Right lobe of liver (tissue), 4 donors: ENCODE data around the gene THBS3.

ENCODE experiments used
- CTCF ChIP-seq, 4 donors: fragments of 200-600 bp in 3 of 4; fragments of 450-650 bp in 1 of 4; IDR thresholded peaks; one replicate each; pipeline versions ENCODE4 v1.5.1 to v1.8.0; 2016 to 2022; ENCODE audit warnings: antibody characterized with exemption in 4 of 4, mild to moderate bottlenecking in 2 of 4
- POLR2A ChIP-seq: fragments of 450-650 bp; IDR thresholded peaks from one replicate; pipeline ENCODE4 v1.6.1; 2017; ENCODE audit warnings: antibody characterized with exemption, mild to moderate bottlenecking
- donor health status: DM: no; HTN: no; CAD: no.
- donor health status: DM: no; HTN: no; CAD: no.
- donor health status: DM: no; HTN: yes; CAD: no.

- TF ChIP-seq CTCF (IDR thresholded peaks at IDR 0.05) (no peak), POLR2A (no peak)
These were observed 38.2 kb downstream of the THBS3 start for GRCh38 chr1:155169541-155169940.
